Measurements from ENCODE around the gene POMGNT2.
A peak's percentile ranks its signal among the peaks of the same experiment; 100 is the strongest.

Gene POMGNT2

GRCh38 chr3:43105596-43106292 lies at the start of gene POMGNT2:
Gene POMGNT2 (minus strand): TSS chr3:43106079. CDS start chr3:43081431, 24,648 bp downstream.
- peak; percentile 70 for DNase-seq

GRCh38 chr3:43154980-43155379 lies 49.1 kb upstream of the POMGNT2 start:
- DNase-seq = no peak

GRCh38 chr3:43153216-43154083 lies 47.6 kb upstream of the POMGNT2 start:
- DNase-seq = no peak

- DNase-seq = peak; percentile 2
Observed at GRCh38 chr3:43152649-43153048, 46.8 kb upstream of the POMGNT2 start.

- DNase-seq = no peak
Observed at GRCh38 chr3:43148033-43148432, 42.2 kb upstream of the POMGNT2 start.

DNA sequence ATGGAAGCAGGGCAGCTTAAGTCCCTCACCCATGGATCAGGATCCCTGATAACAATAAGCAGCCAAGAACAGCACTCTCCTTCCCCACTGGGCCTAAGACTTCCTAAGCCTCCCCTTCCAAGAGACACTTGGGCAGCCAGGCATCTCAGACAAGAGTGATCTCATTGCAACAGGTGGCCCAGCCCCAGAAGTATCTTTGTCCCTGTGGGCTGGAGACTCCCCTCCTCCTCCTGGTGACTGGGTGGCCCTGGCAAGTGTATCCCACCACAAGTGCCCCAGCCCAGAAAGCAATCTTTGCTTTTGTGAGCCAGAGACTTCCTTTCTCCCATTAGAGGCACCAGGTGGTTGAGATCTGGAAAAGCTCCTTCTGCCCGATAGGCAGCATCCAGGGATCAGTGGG lies 40.7 kb upstream of the POMGNT2 start:
- DNase-seq = no peak

DNA sequence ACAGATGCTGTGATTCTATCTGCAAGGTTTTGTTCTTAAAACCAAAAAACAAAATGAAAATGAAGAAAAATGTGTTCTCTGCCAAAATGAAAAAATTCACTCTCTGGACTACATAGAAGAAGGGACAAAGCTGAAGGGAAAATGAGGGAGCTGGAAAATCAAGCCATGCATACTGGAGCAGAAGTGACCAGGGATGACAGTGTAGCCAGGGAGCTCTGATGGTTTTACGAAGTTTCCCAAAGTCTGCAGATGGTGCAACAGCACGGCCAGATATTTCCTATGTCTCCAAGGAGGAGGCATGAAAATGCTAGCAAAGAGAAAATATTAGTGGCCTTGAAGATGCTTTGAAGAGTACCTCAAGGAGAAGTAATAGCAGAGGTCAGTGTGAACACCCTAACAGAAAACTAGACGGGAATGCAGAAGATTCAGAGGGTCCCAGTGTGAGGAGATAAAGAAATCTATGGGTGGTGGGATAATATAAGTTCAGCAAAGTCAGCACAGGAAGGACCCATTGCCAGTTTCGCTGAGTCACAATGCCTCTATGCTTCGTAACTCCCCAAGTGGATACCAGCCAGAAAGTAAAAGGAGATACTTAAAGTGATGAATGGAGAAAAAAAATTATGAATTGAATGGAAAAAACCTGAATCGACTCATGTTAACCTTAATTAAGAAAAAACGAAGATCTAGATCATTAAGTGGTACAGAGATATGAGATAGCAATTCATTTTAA lies 39.0 kb upstream of the POMGNT2 start:
- DNase-seq = no peak

GRCh38 chr3:43142472-43142871 lies 36.6 kb upstream of the POMGNT2 start:
- no peak for DNase-seq

DNA sequence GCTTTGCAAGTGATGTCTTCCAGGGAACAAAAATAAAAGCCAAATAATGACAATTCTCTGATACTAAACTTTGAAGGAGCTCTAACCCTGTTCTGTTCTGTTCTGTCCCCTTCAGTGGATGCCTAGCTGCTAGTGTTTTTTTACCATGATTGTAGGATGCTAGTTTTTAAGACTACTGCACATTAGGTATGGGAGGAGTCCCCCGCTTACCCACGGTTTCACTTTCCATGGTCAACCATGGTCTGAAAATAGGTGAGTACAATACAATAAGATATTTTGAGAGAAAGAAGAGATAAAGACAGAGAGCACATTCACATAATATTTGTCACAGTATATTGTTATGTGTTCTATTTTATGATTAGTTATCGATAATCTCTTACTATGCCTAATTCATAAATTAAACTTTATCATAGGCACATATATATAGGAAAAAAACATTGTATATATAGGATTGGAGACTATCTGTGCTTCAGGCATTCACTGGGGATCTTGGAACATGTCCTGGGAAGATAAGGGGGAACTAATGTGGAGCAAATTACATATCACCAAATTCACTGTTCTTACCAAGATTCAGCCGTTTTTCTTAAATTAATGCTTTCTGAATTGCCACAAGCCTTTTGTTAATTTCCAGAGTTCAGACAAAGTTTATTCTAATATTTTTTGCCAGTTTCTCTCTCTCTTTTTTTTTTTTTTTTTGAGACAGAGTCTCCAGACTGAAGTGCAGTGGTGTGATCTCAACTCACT lies 32.8 kb upstream of the POMGNT2 start:
- DNase-seq = no peak

- no peak for DNase-seq
Observed at GRCh38 chr3:43132870-43133636, 27.2 kb upstream of the POMGNT2 start.

DNA sequence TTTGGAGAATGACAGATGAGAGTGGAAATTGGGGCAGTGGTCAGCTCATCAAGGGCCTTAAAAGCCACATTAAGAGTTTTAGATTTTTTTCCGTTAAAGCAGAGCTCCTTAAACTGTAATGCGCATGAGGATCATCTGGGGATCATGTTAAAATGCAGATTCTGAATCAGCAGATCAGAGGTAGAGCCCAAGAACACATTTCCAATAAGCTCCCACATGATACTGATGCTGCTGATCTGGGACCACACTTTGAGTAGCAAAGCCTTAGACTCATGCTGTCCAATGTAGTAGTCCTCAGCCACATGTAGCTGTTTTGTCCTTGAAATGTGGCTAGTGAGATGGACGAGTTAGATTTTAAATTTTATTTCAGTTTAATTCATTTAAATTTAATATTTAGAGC lies 26.3 kb upstream of the POMGNT2 start:
- DNase-seq = no peak

DNA sequence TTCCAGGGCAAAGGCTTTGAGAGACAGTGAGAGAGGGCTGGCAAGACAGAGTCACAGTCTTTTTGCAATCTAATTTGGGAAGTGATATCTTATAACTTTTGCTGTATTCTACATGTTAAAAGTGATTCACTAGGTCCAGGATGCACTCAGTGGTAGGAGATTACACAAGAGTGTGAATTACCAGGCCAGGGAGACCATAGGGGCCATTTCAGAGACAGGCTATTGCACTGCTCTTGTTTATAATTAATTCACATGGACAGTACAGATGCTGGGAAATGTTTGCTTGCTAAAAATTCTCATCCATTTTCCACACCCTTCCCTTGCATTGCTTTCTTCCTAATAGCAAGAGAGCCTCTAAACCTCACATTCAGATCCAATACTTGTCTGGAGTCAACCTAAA lies 22.6 kb upstream of the POMGNT2 start:
- DNase-seq = no peak

GRCh38 chr3:43126536-43126935 lies 20.7 kb upstream of the POMGNT2 start:
- no peak for DNase-seq

DNA sequence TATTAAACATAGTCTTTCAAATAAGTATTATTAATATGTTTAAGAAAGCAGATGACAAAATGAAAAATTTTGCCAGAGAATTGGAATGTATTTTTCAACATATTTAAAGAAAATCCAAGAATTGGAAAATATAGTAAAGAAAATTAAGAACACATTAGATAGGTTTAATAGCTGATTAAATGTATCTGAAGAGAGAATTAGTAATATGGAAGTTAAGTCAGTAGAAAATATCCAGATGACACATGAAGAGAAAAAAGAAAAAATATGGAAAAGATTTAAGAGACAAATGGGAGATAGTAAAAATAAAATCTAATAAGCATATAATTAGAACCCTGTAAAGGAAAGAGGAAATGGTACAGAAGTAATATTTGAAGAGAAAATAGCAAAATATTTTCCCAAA lies 18.0 kb upstream of the POMGNT2 start:
- DNase-seq = no peak

DNA sequence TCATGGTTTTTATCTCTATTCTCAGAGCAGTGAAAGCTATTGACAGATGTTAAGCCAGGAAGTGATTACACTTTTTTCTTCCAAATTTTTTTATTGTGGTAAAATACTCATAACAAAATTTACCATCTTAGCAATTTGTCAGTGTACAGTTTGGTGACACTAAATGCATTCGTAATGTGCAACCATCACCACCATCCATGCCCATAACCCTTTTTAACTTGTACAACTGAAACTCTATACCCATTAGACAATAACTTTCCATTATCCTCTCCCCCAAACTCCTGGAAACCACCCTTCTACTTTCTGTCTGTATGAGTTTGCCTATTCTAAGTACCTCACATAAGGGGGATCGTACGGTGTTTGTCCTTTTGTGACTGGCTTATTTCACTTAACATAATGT lies 15.1 kb upstream of the POMGNT2 start:
- no peak for DNase-seq

GRCh38 chr3:43117257-43117656 lies 11.4 kb upstream of the POMGNT2 start:
- no peak for DNase-seq

DNA sequence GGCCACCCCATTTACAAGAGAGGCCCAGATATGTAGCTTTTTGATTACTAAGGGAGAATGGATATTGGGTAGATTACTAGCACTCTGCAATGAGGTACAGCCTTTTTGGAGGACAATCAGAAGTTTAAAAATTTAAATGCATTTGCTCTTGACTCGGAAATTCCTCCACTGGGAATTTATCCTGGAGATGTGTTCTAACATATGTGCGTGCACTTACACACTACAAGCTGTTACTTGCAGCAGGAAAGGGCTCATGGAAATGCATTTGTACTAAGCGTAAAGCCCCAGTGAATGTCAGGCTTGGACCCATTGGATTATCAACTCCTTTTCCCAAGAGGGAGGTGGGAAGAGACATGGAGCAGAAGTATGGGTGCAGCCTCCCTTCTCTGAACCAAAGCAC lies 7.8 kb upstream of the POMGNT2 start:
- DNase-seq = no peak

GRCh38 chr3:43106293-43106628 lies 382 bp upstream of the POMGNT2 start:
- DNase-seq = no peak

GRCh38 chr3:43104660-43105595 lies 951 bp downstream of the POMGNT2 start:
- DNase-seq = no peak

DNA sequence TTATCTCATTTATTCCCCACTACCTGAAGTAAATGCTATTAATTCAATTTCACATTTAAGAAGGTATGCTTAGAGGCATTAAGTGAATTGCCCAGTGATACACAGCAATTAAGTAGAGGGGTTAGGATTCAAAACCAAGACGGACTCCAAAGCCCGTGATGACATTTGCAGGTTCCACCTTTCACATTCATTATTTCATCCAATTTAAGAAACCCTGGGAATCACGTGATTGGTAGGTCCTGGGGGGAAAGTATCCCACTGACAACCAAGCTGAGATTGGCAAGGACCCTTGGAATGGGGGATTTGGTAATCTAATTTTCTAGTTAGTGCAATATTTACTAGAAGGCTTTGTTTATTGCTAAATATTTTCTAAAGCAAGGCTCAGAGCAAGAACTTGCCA lies 1.8 kb downstream of the POMGNT2 start:
- no peak for DNase-seq
